ENCODE data around the gene PHLPP2.

DNA sequence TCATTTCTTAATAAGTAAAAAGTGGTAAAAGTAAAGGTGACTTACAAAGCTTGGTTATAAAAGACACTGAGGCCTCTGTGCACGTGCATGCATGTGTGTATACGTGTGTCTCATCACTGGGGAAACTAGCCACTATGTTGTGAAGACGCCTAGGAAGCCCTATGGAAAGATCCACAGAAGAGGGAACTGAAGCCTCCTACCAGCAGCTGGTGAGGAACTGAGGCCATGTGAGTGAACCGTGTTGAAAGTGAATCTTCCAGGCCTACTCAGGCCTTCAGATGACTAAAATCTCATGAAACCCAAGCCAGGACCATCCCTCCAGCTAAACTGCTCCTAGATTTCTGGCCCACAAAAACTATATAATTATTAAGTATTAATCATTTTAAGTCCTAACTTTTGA lies 23.7 kb downstream of the PHLPP2 start:
- no peak for TF ChIP-seq EZH2 (IDR thresholded peaks at IDR 0.05; ENCODE audit: borderline replicate concordance, low read depth, low read length, severe bottlenecking)
- TF ChIP-seq, protein P1, sequence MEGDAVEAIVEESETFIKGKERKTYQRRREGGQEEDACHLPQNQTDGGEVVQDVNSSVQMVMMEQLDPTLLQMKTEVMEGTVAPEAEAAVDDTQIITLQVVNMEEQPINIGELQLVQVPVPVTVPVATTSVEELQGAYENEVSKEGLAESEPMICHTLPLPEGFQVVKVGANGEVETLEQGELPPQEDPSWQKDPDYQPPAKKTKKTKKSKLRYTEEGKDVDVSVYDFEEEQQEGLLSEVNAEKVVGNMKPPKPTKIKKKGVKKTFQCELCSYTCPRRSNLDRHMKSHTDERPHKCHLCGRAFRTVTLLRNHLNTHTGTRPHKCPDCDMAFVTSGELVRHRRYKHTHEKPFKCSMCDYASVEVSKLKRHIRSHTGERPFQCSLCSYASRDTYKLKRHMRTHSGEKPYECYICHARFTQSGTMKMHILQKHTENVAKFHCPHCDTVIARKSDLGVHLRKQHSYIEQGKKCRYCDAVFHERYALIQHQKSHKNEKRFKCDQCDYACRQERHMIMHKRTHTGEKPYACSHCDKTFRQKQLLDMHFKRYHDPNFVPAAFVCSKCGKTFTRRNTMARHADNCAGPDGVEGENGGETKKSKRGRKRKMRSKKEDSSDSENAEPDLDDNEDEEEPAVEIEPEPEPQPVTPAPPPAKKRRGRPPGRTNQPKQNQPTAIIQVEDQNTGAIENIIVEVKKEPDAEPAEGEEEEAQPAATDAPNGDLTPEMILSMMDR (IDR thresholded peaks at IDR 0.05; ENCODE audit: borderline replicate concordance, extremely low read depth, low read length, poor library complexity, severe bottlenecking), result no peak

Data from DND-41 (cell line).